B cell (primary cell): ENCODE results near the gene REEP6. TPM values are rescaled to one million over a fixed set of nuclear protein-coding genes. Genes with fewer than 3 reads are reported as not detected.

Experiments used
- ATAC-seq: fragments of 200-7000 bp; cut with Tn5 transposase; one replicate; pipeline ENCODE4 v1.10.0; 2021; ENCODE audit warnings: low read depth, mild to moderate bottlenecking, moderate number of reproducible peaks, moderate library complexity
- CTCF ChIA-PET: fragments of 350-600 bp; sonication (Branson Sonifier 250); formaldehyde crosslinking; loops from one replicate; lab custom pipeline; 2021; ENCODE audit warnings: antibody characterized with exemption, inconsistent platforms; lab: Charles Lee
- POLR2A ChIA-PET: fragments of 350-600 bp; sonication (Branson Sonifier 250); formaldehyde crosslinking; loops from one replicate; lab custom pipeline; 2021; ENCODE audit warnings: antibody characterized with exemption; lab: Charles Lee
- DNase-seq: peaks from one replicate; pipeline ENCODE4 v3.0.0; 2013
- H2AFZ ChIP-seq: 2 replicates; pipeline ENCODE4 v1.6.1; 2012; ENCODE audit warnings: mild to moderate bottlenecking, low read depth, low read length; ENCODE audit not compliant: insufficient read depth, poor library complexity, severe bottlenecking
- H3K27ac ChIP-seq, 2 donors: 1 replicate in 1 of 2; 2 replicates in 1 of 2; pipeline ENCODE4 v1.5.1; 2012 to 2013; ENCODE audit warnings: low read length in 2 of 2, mild to moderate bottlenecking in 2 of 2, moderate library complexity in 1 of 2
- H3K27me3 ChIP-seq, 4 experiments: fragments of 200-600 bp in 1 of 4; sonication (generic) in 1 of 4; replicated peaks in 1 of 4; 1 replicate in 2 of 4; 2 replicates in 2 of 4; pipeline versions ENCODE4 v1.6.1 to v1.7.0; 2013 to 2016; ENCODE audit warnings: low read length in 3 of 4, mild to moderate bottlenecking in 2 of 4, mixed read lengths in 1 of 4, moderate library complexity in 1 of 4; ENCODE audit not compliant: insufficient read depth in 4 of 4, control insufficient read depth in 3 of 4; ENCODE audit errors: control extremely low read depth in 1 of 4
- H3K36me3 ChIP-seq, 2 experiments: replicated peaks in 1 of 2; 1 replicate in 1 of 2; 2 replicates in 1 of 2; pipeline versions ENCODE4 v1.6.1 to v1.7.1; 2013; ENCODE audit warnings: low read length in 1 of 2; ENCODE audit not compliant: insufficient read depth in 2 of 2, control insufficient read depth in 1 of 2; ENCODE audit errors: control extremely low read depth in 1 of 2, extremely low read depth in 1 of 2
- H3K4me1 ChIP-seq, 2 donors: fragments of 200-600 bp in 1 of 2; sonication (generic) in 1 of 2; 1 replicate in 1 of 2; 2 replicates in 1 of 2; pipeline versions ENCODE4 v1.5.1 to v1.6.1; 2013 to 2017; ENCODE audit warnings: low read length in 2 of 2; ENCODE audit not compliant: control insufficient read depth in 2 of 2, insufficient read depth in 2 of 2
- H3K4me2 ChIP-seq: replicated peaks from 2 replicates; pipeline ENCODE3; 2012; ENCODE audit warnings: mild to moderate bottlenecking, low read depth, low read length; ENCODE audit not compliant: poor library complexity, severe bottlenecking
- H3K4me3 ChIP-seq, 5 experiments: fragments of 200-600 bp in 1 of 5; sonication (generic) in 1 of 5; 1 replicate in 3 of 5; 2 replicates in 2 of 5; pipeline versions ENCODE4 v1.5.1 to v1.7.0; 2011 to 2016; ENCODE audit warnings: low read length in 4 of 5, mild to moderate bottlenecking in 4 of 5, low read depth in 2 of 5, control low read depth in 1 of 5, moderate library complexity in 1 of 5; ENCODE audit not compliant: insufficient read depth in 1 of 5; ENCODE audit errors: control extremely low read depth in 1 of 5, extremely low read depth in 1 of 5
- H3K79me2 ChIP-seq: fragments of 200-600 bp; sonication (generic); one replicate; pipeline ENCODE4 v1.6.0; 2016; ENCODE audit warnings: low read length; ENCODE audit not compliant: control insufficient read depth, insufficient read depth
- H3K9ac ChIP-seq: fragments of 200-600 bp; sonication (generic); 2 replicates; pipeline ENCODE4 v1.6.1; 2017; ENCODE audit warnings: mild to moderate bottlenecking, low read length, moderate library complexity
- H3K9me3 ChIP-seq, 3 donors: one replicate each; pipeline versions ENCODE4 v1.6.1 to v1.7.1; 2013; ENCODE audit warnings: low read length in 2 of 3; ENCODE audit not compliant: control insufficient read depth in 2 of 3, insufficient read depth in 1 of 3; ENCODE audit errors: control extremely low read depth in 1 of 3
- H4K20me1 ChIP-seq: 2 replicates; pipeline ENCODE4 v1.6.0; 2012; ENCODE audit warnings: mild to moderate bottlenecking, low read length; ENCODE audit not compliant: insufficient read depth, control insufficient read depth, poor library complexity, severe bottlenecking
- H3K27ac Mint-ChIP-seq: one replicate; pipeline ENCODE4 v1.8.0; 2021; ENCODE audit warnings: mixed read lengths
- H3K27me3 Mint-ChIP-seq: one replicate; pipeline ENCODE4 v1.8.0; 2021; ENCODE audit warnings: mixed read lengths
- H3K4me1 Mint-ChIP-seq: one replicate; pipeline ENCODE4 v1.8.0; 2021; ENCODE audit warnings: mixed read lengths
- H3K4me3 Mint-ChIP-seq: one replicate; pipeline ENCODE4 v1.8.0; 2021; ENCODE audit warnings: mixed read lengths
- H3K9me3 Mint-ChIP-seq: one replicate; pipeline ENCODE4 v1.8.0; 2022; ENCODE audit warnings: mixed read lengths; ENCODE audit not compliant: insufficient read depth
- CTCF ChIP-seq: fragments of 200-600 bp; IDR thresholded peaks from one replicate; pipeline ENCODE4 v1.8.0; 2022; ENCODE audit warnings: antibody characterized with exemption, mild to moderate bottlenecking
- EZH2 ChIP-seq: IDR thresholded peaks from 2 replicates; pipeline ENCODE4 v1.6.1; 2012; ENCODE audit warnings: borderline replicate concordance, low read depth, mild to moderate bottlenecking, moderate library complexity, low read length; ENCODE audit not compliant: insufficient read depth, poor library complexity, severe bottlenecking
- WGBS: methylation state at CpG from one replicate; pipeline ENCODE4 v1.1.5; 2013; ENCODE audit warnings: missing lambda C conversion rate; ENCODE audit not compliant: insufficient coverage; 5-methylcytosine and 5-hydroxymethylcytosine counted together
- intact Hi-C: fragments of 100-400 bp; cut with micrococcal nuclease; formaldehyde crosslinking; loops from one replicate; pipeline ENCODE4 v1.10.0; 2022
- polyA plus RNA-seq: library from polyadenylated mRNA; depleted of rRNA; stranded (reverse); fragments of >200 nt; gene quantifications from 2 replicates; pipeline ENCODE4 v1.2.3, GENCODE V29; 2012
- total RNA-seq, 2 donors: library from RNA; stranded (reverse); fragments of 120-200 nt in 1 of 2; gene quantifications; 1 replicate in 1 of 2; 2 replicates in 1 of 2; pipeline versions ENCODE4 v1.2.3 to v1.2.4, GENCODE V29; 2013 to 2022

REEP6 gene
- total and polyA plus RNA-seq, 2 donors (not counting 1 experiment from before 2014, with no cell fraction given): 0.64 to 1.1 TPM

- ChIA-PET POLR2A (no interaction called here), CTCF (no interaction called here)
- intact Hi-C loops: no loop called here
- H2AFZ ChIP-seq: no peak overlapping the region
- peaks cover 0 to 9% (median 0%) of the 10 kb centered on the region in 4 experiments for H3K27me3 ChIP-seq
- H4K20me1 ChIP-seq: no peaks in the 10 kb centered on the region
- ATAC-seq (no peak), DNase-seq (no peak)
- H3K4me1 ChIP-seq: no peaks in the 10 kb centered on the region
- no peak overlapping the region for H3K4me2 ChIP-seq
- Mint-ChIP-seq H3K4me3 (no peak overlapping the region), H3K9me3 (no peaks in the 10 kb centered on the region), H3K27me3 (peaks cover 21% of the 10 kb centered on the region), H3K4me1 (no peaks in the 10 kb centered on the region), H3K27ac (no peak overlapping the region)
- no peak for TF ChIP-seq EZH2
- no peak for TF ChIP-seq CTCF
- no peaks in the 10 kb centered on the region for H3K79me2 ChIP-seq
- no peak overlapping the region for H3K4me3 ChIP-seq
- H3K27ac ChIP-seq: no peak overlapping the region
- peaks cover 0 to 12% (median 0%) of the 10 kb centered on the region in 3 donors for H3K9me3 ChIP-seq
- H3K36me3 ChIP-seq: no peaks in the 10 kb centered on the region
- whole genome bisulfite sequencing: 83% methylated on average over 2 of the region's 9 CpGs
- H3K9ac ChIP-seq: no peak overlapping the region
Observed at GRCh38 chr19:1532003-1532402, 41.0 kb downstream of the REEP6 start.

- intact Hi-C loops: no loop called here
- Mint-ChIP-seq H3K27me3 (peaks cover 18% of the 10 kb centered on the region), H3K9me3 (no peaks in the 10 kb centered on the region), H3K4me1 (no peaks in the 10 kb centered on the region), H3K27ac (no peak overlapping the region), H3K4me3 (no peak overlapping the region)
- no peak overlapping the region for H3K4me2 ChIP-seq
- no peaks in the 10 kb centered on the region for H4K20me1 ChIP-seq
- TF ChIP-seq EZH2 (no peak), CTCF (no peak)
- no peak overlapping the region for H3K27ac ChIP-seq
- no peak overlapping the region for H2AFZ ChIP-seq
- no peaks in the 10 kb centered on the region for H3K79me2 ChIP-seq
- 74% methylated on average over 15 of the region's 23 CpGs for WGBS
- CTCF ChIA-PET: no interaction called here
- DNase-seq (no peak), ATAC-seq (no peak)
- no peak overlapping the region for H3K9ac ChIP-seq
- no peaks in the 10 kb centered on the region for H3K36me3 ChIP-seq
- POLR2A ChIA-PET: no interaction called here
- no peak overlapping the region for H3K4me3 ChIP-seq
- peaks cover 0 to 12% (median 0%) of the 10 kb centered on the region in 3 donors for H3K9me3 ChIP-seq
- no peaks in the 10 kb centered on the region for H3K4me1 ChIP-seq
- H3K27me3 ChIP-seq: peaks cover 0 to 11% (median 0%) of the 10 kb centered on the region in 4 experiments
Observed at GRCh38 chr19:1533510-1534150, 42.6 kb downstream of the REEP6 start.
